ENCODE data around the gene TBKBP1. TPM values are rescaled to one million over a fixed set of nuclear protein-coding genes. Genes with fewer than 3 reads are reported as not detected.

TBKBP1 gene
- total RNA-seq, 2 experiments from 2014 or later, result 2.4 to 3.0 TPM

DNA sequence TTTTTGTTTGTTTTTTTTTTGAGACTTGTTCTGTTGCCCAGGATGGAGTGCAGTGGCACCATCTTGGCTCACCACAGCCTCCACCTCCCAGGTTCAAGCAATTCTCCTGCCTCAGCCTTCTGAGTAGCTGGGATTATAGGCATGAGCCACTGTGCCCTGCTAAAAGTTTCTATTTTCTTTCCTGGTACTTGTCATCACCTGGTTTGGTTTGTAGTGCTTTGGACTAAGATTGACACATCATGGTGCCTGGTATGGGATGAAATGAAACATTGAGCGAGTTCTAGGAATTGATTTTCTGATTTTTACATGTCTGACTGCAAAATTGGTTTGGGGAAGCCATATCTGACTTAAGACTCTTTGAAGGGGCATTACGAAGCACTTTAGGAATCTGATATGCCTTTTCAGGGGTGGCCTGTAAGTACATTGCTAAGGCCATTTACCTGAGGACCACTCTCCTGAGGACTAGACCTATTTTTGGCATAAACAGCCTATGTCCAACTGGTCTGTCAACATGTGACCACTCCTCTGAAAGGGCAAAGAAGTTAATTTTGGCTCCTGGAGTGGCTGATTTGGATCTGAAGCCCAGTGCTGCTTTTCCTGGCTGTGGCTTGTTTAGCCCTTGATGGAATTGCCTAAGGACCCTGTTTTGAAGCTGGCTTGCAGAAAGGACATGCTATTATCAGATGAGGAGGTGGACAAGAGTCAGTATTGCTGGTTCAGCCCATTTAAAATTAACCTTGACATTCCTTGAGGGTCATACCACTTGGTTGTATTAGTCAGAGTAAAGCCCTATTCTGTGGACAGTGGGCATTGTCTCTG, 18.4 kb upstream of the TBKBP1 start:
- Mint-ChIP-seq H3K4me1 (ENCODE audit: low read depth) (peaks cover 15% of the 10 kb centered on the region), H3K27me3 (no peaks in the 10 kb centered on the region), H3K36me3 (ENCODE audit: low read depth) (peaks cover 95% of the 10 kb centered on the region), H3K27ac (no peak overlapping the region), H3K4me3 (no peak overlapping the region), H3K9me3 (no peaks in the 10 kb centered on the region)
- TF ChIP-seq, protein P1, sequence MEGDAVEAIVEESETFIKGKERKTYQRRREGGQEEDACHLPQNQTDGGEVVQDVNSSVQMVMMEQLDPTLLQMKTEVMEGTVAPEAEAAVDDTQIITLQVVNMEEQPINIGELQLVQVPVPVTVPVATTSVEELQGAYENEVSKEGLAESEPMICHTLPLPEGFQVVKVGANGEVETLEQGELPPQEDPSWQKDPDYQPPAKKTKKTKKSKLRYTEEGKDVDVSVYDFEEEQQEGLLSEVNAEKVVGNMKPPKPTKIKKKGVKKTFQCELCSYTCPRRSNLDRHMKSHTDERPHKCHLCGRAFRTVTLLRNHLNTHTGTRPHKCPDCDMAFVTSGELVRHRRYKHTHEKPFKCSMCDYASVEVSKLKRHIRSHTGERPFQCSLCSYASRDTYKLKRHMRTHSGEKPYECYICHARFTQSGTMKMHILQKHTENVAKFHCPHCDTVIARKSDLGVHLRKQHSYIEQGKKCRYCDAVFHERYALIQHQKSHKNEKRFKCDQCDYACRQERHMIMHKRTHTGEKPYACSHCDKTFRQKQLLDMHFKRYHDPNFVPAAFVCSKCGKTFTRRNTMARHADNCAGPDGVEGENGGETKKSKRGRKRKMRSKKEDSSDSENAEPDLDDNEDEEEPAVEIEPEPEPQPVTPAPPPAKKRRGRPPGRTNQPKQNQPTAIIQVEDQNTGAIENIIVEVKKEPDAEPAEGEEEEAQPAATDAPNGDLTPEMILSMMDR (IDR thresholded peaks at IDR 0.05), result no peak
- Histone ChIP-seq H3K4me1 (ENCODE audit: insufficient read depth, low read length) (no peaks in the 10 kb centered on the region), H3K4me3 (ENCODE audit: low read length) (no peak overlapping the region), H3K27me3 (ENCODE audit: control insufficient read depth in 1 of 2, insufficient read depth in 2 of 2, low read length in 2 of 2) (no peaks in the 10 kb centered on the region), H3K9me3 (ENCODE audit: control insufficient read depth in 1 of 2, insufficient read depth in 1 of 2, low read length in 2 of 2) (no peaks in the 10 kb centered on the region), H3K27ac (ENCODE audit: low read depth in 1 of 2, low read length in 2 of 2) (no peak overlapping the region), H3K36me3 (ENCODE audit: insufficient read depth, low read length) (peaks cover 99% of the 10 kb centered on the region)
- ChIA-PET CTCF (no interaction called here), POLR2A (interaction anchor here (1.2 kb wide), 1 partner anchor 17 kb away, joined by 4 read pairs; no protein-coding TSS in a partner anchor)
- no peak for ATAC-seq (ENCODE audit: poor library complexity)
- intact Hi-C loops (cut with DNase I, micrococcal nuclease), result no loop called here
- DNase-seq, result no peak

DNA sequence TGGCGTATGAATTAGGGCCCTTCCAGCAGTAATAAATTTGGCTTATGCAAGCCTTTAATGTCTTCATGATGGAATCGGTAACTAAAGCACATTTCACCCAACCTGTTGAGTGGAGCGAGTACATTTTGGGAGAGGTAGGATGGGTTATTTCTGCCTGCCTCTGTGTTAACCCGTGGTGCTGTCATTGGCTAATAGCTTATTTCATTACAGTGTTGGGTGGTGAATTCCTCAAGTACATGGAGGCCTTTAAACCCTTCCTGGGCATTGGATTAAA, 17.8 kb upstream of the TBKBP1 start:
- intact Hi-C loops (cut with DNase I, micrococcal nuclease), result no loop called here
- Histone ChIP-seq H3K27ac (ENCODE audit: low read depth in 1 of 2, low read length in 2 of 2) (no peak overlapping the region), H3K4me3 (ENCODE audit: low read length) (no peak overlapping the region), H3K36me3 (ENCODE audit: insufficient read depth, low read length) (peaks cover 98% of the 10 kb centered on the region), H3K4me1 (ENCODE audit: insufficient read depth, low read length) (no peaks in the 10 kb centered on the region), H3K27me3 (ENCODE audit: control insufficient read depth in 1 of 2, insufficient read depth in 2 of 2, low read length in 2 of 2) (no peaks in the 10 kb centered on the region), H3K9me3 (ENCODE audit: control insufficient read depth in 1 of 2, insufficient read depth in 1 of 2, low read length in 2 of 2) (no peaks in the 10 kb centered on the region)
- TF ChIP-seq, protein P1 (IDR thresholded peaks at IDR 0.05), result no peak
- Mint-ChIP-seq H3K27me3 (no peaks in the 10 kb centered on the region), H3K4me1 (ENCODE audit: low read depth) (peaks cover 17% of the 10 kb centered on the region), H3K36me3 (ENCODE audit: low read depth) (peaks cover 95% of the 10 kb centered on the region), H3K4me3 (no peak overlapping the region), H3K9me3 (no peaks in the 10 kb centered on the region), H3K27ac (no peak overlapping the region)
- ChIA-PET CTCF (interaction anchor here (0.6 to 1.1 kb wide), 2 partner anchors 11 to 57 kb away, joined by 3 read pairs; partner anchors contain the start of gene TBX21), POLR2A (interaction anchor here (1.1 to 1.2 kb wide), 2 partner anchors 16 to 27 kb away, joined by 4 read pairs; no protein-coding TSS in a partner anchor)
- ATAC-seq (ENCODE audit: poor library complexity) (no peak), DNase-seq (no peak)

DNA sequence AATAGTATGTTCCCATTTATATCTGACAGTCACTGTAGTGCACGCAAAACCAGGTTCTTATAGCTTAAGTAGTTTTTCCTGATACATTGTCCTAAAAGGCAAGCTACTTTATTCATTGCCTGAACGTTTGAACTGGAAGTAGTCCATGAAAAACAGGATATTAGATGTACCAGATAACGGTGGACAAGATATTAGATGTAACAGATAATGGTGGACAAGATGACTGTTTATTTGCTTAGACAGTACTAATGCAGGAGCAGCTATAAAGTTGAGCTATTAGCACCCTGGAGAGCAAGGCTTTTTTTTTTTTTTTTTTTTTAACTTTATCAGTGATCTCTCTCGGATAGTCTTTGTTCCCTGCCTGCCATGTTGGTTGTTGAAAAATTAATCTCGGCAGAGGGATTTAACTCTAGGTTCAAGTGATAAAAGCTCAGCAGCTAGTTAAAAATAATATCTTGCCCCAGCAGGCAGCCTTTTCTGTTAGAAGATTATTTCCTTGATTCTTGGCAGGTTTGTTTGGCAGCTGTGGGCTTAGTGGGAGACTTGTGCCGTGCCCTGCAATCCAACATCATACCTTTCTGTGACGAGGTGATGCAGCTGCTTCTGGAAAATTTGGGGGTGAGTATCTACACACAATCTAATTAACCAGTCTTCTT, 17.3 kb upstream of the TBKBP1 start:
- Mint-ChIP-seq H3K4me3 (no peak overlapping the region), H3K27ac (no peak overlapping the region), H3K4me1 (ENCODE audit: low read depth) (peaks cover 17% of the 10 kb centered on the region), H3K36me3 (ENCODE audit: low read depth) (peaks cover 94% of the 10 kb centered on the region), H3K9me3 (no peaks in the 10 kb centered on the region), H3K27me3 (no peaks in the 10 kb centered on the region)
- POLR2A ChIA-PET, result interaction anchor here (0.9 to 1.2 kb wide), 4 partner anchors 11 to 27 kb away, joined by 4 read pairs; no protein-coding TSS in a partner anchor
- ATAC-seq (ENCODE audit: poor library complexity) (no peak), DNase-seq (no peak)
- no peaks in the 10 kb centered on the region for H3K4me1 ChIP-seq (ENCODE audit: insufficient read depth, low read length)
- CTCF ChIA-PET, result interaction anchor here (0.6 to 1.1 kb wide), 2 partner anchors 12 to 57 kb away, joined by 3 read pairs; partner anchors contain the start of gene TBX21
- no peak overlapping the region for H3K4me3 ChIP-seq (ENCODE audit: low read length)
- no peaks in the 10 kb centered on the region for H3K9me3 ChIP-seq (ENCODE audit: control insufficient read depth in 1 of 2, insufficient read depth in 1 of 2, low read length in 2 of 2)
- peaks cover 96% of the 10 kb centered on the region for H3K36me3 ChIP-seq (ENCODE audit: insufficient read depth, low read length)
- intact Hi-C loops (cut with DNase I, micrococcal nuclease), result no loop called here
- TF ChIP-seq, protein P1 (IDR thresholded peaks at IDR 0.05), result no peak
- no peaks in the 10 kb centered on the region for H3K27me3 ChIP-seq (ENCODE audit: control insufficient read depth in 1 of 2, insufficient read depth in 2 of 2, low read length in 2 of 2)
- H3K27ac ChIP-seq (ENCODE audit: low read depth in 1 of 2, low read length in 2 of 2), result no peak overlapping the region
